ENCODE measurements around the gene CHP1.

- TF ChIP-seq POLR2AphosphoS5 (IDR thresholded peaks at IDR 0.05) (no peak), CTCF (IDR thresholded peaks at IDR 0.05) (no peak), POLR2A (IDR thresholded peaks at IDR 0.05) (no peak), EP300 (IDR thresholded peaks at IDR 0.05) (no peak)
Observed at GRCh38 chr15:41231422-41232226, 556 bp downstream of the CHP1 start.
